HG02642 (cell line): ENCODE results near the gene RHBDD3.
A peak's percentile ranks its signal among the peaks of the same experiment; 100 is the strongest.
"Not testable (repeated sequence)": the region's sequence is repeated elsewhere in the genome, so short reads cannot be mapped to it uniquely, and the experiment has no call there.

Experiments
- ATAC-seq: cut with Tn5 transposase; IDR thresholded peaks from one replicate; pipeline ENCODE4 v1.9.1; 2021; ENCODE audit warnings: mild to moderate bottlenecking; ENCODE audit not compliant: unreplicated experiment, poor library complexity

Gene RHBDD3

DNA sequence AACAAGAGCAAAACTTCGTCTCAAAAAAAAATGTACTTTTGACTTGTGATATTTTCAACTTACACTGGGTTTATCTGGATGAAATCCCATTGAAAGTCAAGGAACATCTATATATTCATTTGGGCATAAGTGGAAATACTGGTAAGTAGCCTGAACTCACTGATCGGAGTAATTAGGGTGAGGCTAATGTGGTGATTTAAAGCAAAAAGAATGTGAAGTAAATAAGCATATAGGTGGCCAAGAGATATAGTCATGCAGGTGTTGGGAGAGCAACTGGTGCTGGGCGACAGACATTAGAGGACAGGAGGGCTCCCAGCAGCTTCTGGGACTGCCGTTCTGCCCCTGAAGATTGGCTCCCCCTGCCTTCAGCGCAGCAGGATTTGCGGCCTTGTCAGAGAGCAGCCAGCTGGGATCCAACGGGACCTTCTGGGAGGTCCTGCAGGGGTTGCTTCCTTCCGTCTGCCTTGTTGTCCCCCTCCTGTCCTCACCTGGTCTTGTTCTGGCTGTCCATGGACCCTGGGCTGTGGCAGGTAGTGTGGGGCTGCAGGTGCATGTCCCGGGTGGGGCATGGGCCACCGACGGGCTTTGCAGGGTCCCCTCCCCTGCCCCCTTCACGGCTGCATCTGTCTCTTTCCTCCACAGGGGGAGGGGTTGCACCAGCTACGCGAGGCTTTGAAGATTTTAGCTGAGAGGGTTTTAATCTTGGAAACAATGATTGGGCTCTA, 14.1 kb downstream of the RHBDD3 start:
- no peak for ATAC-seq

DNA sequence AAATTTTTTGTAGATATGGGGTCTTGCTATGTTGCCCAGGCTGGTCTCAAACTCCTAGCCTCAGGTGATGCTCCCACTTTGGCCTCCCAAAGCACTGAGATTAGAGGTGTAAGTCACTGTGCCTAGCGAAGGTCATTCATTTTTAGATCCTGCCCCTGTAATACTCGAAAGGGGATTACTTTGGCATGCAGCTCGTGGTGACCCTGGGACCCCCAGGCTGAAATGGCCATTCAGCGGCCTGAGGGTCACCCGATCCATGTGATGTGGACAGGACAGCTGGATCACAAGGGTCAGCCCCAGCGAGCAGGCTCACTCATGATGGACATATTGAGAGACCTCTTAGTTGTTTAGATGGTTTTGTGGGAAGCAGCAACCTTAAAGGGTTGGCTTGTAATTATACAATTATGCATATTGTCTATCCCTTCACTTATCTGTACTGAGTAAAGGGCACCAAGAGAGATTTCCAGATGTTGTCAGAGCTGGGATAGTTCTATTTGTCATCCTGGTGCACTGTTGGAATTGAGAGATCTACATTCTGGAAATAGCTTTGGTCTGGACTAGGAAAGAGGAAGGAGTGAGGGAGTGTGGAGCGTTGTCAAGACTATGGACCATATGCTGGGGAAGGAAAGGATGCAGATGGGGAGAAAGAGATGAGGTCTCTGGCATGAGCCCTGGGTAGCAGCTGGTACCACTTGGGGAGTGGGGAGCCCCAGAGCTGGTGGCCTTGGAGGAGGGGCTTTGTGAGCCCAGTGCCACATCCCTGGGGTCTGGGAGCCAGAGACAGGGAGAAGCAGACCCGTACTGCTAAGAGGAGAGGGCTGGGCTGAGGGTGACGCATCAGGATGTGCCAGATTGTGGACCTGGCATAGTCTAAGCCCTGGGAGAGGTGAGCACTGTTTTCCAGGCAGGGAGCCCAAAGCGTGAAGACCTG, 15.5 kb downstream of the RHBDD3 start:
- no peak for ATAC-seq

DNA sequence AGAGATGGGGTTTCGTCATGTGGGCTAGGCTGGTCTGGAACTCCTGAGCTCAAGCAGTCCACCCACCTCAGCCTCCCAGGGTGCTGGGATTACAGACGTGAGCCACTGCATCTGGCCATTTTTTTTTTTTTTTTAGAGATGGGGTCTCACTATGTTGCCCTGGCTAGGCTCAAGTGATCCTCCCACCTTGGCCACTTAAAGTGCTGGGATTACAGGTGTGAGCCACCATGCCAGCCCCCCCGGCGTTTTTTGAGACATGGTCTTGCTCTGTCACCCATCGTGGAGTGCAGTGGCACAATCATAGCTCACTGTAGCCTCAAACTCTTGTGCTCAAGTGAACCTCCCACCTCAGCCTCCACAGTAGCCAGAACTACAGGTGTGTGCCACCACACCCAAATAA, 16.5 kb downstream of the RHBDD3 start:
- ATAC-seq: no peak

GRCh38 chr22:29247891-29248290, 19.9 kb downstream of the RHBDD3 start:
- ATAC-seq: not testable (repeated sequence)

DNA sequence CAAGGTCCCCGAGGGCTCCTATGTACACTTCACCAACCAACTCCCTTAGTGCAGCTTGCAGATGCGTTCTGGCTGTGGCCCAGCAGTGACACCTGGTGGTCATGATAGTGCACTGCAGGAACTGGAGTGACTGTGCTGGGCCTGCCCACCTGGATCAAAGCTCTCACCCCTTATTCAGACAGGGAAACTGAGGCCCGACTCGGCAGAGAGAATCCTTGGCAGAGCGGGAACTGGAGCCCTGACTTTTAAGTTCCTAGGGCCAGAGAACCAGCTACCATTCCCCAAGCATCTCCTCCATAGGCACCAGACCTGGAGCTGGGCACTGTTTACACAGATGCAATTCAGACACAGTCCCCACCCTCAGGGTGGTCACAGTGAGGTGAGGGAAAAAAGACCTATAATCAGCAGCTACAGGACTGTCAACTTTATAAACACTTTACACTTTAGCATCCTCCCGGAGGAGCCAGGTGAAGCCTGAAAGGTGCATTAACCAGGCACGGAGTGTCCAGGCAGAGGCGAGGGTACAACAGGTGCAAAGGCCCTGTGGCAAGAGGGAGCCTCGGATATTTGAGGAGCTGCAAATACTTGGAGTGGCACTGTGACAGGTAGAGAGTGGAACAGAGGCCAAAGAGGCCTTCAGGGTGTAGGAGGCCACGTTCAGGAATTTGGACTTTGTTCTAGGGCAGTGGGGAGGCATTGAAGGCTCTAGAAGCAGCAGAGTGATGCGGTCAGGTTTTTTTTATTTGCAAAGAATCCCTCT, 22.0 kb downstream of the RHBDD3 start:
- ATAC-seq: peak; percentile 64

- ATAC-seq: no peak
These were observed 22.8 kb downstream of the RHBDD3 start for GRCh38 chr22:29244785-29245625.

DNA sequence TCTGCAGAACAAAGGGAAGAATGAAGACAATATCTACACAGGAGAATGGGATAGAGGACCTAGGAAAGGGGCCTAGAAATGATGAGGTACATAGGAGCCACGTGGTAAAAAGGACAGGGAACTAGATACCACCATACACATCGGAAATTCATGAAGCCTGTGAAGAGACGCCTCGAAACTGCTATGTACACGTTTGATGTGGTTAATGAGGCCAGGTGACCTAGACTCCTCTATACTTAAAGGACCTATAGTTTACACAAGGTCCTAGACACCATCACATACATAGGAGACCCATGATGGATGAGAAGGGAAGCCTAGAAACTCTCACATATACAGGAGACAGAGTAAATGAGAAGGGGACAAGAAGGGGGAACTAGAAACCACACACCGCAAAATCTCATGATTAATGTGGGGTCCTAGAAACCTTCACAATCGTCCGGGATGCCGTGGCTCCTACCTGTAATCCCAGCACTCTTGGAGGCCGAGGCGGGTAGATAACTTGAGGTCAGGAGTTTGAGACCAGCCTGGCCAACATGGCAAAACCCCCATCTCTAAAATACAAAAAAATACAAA, 23.8 kb downstream of the RHBDD3 start:
- no peak for ATAC-seq

- ATAC-seq: not testable (repeated sequence)
These were observed 27.3 kb downstream of the RHBDD3 start for GRCh38 chr22:29240481-29240880.

GRCh38 chr22:29233277-29233877, 34.4 kb downstream of the RHBDD3 start:
- no peak for ATAC-seq

- ATAC-seq: no peak
These were observed 35.5 kb downstream of the RHBDD3 start for GRCh38 chr22:29231971-29232959.

GRCh38 chr22:29230972-29231875, 36.6 kb downstream of the RHBDD3 start:
- no peak for ATAC-seq

DNA sequence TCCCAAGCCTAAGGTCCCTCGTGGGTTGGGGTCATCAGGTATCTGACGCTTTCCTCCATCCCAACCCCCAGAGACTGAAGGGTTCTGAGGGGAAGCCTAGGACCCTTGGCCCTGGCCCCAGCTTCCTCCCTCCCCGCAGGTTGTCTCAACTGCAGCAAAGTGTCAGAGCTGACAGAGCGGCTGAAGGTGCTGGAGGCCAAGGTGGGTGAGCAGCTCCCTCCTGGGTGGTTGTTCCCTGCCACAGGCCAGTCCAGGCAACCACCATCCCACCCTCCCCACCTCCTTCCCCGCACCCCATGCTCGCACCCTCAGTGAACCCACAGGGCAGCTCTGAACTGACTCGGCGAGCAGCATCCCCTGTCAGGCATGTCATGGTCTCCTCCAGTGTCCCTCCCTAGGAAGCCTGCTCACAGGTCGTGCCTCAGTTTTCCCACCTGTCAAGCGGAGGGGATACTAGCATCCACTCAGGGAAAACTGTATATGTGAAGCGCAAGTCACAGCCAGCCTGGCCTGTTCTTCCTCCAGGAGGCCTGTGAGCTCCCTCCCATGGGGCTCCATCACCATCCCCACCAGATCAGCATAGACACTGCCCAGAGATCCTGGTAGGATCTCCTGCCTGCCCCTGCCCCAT, 41.3 kb downstream of the RHBDD3 start:
- ATAC-seq: no peak

GRCh38 chr22:29225422-29226090, 42.2 kb downstream of the RHBDD3 start:
- ATAC-seq: no peak

DNA sequence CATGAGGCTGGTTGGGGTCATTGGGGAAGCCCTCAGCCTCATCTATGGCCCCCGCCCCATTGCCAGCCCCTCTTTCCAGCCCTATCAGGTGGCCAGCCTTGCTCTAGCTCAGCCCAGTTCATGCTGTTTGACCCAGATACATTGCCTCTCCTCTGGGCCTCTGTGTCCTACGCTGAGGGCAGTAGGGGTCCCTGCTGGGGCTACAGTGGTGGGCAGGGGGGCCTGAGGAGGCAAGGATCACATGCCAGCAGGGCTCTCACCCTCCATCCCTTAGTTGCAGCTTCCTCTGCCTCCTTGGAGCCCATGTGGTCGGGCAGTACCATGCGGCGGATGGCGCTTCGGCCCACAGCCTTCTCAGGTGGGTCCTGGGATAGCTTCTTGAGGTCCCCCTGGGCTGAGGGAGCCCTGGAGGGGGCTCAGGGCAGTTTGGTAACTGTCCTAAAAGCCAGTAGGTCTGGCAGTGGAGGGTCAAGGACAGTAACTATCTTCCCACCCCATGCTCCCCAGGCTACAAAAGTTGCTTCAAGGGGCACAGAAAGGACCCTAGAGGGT, 42.8 kb downstream of the RHBDD3 start:
- ATAC-seq: no peak

DNA sequence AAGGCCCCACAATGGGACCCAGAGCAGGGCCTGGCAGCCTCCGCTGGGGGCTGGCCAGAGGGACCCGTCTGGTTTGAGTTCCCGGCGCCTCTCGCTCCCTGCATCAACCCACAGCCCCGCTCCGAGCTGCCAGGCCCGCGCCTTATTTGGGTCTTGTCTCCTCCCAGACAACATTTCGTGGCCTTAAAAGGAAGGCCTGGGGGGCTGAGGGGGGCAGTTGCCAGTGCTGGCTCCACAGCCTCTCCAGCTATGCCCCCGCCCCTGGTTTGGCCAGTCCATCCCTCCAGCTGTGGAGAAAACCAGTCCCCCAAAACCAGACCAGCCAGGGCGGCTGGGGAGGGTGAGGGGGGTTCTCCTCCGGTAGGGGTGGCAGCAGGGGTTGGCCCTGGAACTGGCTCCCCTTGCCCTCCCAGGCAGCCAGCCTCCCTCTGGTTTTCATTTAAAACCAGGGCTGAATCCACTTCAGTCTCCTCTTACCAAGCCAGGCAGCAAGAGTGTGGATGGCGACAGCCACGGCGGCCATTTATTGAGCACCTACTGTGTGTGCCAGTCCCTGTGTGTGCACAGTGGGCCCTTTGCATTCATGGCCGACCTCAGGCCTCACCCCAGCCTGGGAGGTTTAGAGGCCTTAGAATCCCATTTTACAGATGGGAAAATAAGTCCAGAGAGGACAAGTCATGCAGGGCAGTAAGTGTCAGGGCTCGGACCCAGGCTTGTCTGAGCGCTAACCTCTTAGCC, 43.5 kb downstream of the RHBDD3 start:
- no peak for ATAC-seq
